ENCODE results near the gene RHOC. TPM values are rescaled to one million over a fixed set of nuclear protein-coding genes. Genes with fewer than 3 reads are reported as not detected.

RHOC gene
- total RNA-seq (2022), result 128 and 134 TPM in 2 replicates
- Bru-seq, nascent RNA, result percentile 76 among the genes with signal in this experiment
- BruChase-seq, experiment 1, labeled RNA remaining after a 2-hour chase, result percentile 80 among the genes with signal in this experiment
- percentile 93 among the genes with signal in this experiment for BruChase-seq, experiment 2, labeled RNA remaining after a 6-hour chase
- long read RNA-seq, transcript RHOC-202 (6 exons, 1,418 nt), result minor isoform, 65 of 241 reads
- long read RNA-seq, transcript RHOC-208 (5 exons, 1,355 nt), result major isoform, 145 of 241 reads
- long read RNA-seq, partial matches to known transcripts, result 20 of 241 reads
- long read RNA-seq, other reads (novel, unspliced or antisense), result 9 of 241 reads

DNA sequence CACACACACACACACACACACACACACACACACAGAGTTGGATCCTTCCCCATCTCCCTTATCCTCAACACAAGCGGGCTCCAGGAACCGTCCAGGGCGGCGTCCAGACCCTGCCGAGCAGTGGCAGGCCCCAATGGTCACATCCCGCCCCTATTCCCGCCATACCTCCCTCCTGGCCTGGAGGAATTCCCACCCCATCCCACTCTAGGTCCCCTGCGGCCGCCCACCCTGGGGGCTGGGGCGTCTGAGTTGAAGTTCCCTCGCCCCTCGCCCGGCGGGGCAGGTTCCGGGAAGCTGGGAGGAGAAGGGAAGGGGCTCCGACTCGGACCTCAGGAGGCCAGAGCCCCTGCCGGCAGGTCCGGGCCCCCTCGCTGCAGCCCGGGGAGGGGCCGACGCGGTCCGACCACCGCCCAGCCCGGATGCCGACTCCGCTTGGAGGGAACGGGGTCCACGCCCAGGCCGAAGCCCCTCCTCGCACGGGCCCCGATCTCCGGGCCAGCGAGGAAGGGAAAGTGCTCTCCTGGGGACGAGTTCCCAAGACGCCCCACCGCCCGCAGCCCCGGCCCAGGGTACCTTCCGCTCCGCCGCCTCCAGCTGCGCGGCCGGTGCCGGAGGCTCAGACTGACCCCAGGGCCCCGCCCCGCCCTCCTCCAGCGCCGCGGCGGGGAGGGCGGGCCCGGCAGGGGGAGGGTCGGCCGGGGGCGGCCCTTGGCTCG, at the start of gene RHOC:
TSS of gene RHOC (minus strand) at position 623 of the 716 bp plus-strand sequence. CDS start 3,328 bp downstream, outside the sequence.
- H3K36me3 Mint-ChIP-seq (ENCODE audit: insufficient read depth, unreplicated experiment), result peaks cover 41% of the 10 kb centered on the region
- intact Hi-C loops (cut with micrococcal nuclease; ENCODE audit: unreplicated experiment), result loop anchor here (1.0 to 5.0 kb wide), 5 partner anchors 7 to 316 kb away; partner anchors contain the start of genes CAPZA1, MOV10 and ST7L
- no peaks in the 10 kb centered on the region for H3K27me3 ChIP-seq (replicated peaks; ENCODE audit: control insufficient read depth, insufficient read depth, low read length)
- H3K36me3 ChIP-seq (ENCODE audit: control insufficient read depth, insufficient read depth, low read length), result no peaks in the 10 kb centered on the region
- peaks cover 32% of the 10 kb centered on the region for H3K4me1 ChIP-seq
- H3K4me3 ChIP-seq (ENCODE audit: low read depth, low read length), result peak within 1 kb of the TSS; percentile 84
- H3K27me3 Mint-ChIP-seq (ENCODE audit: insufficient read depth, unreplicated experiment), result no peaks in the 10 kb centered on the region
- no peaks in the 10 kb centered on the region for H3K9me3 ChIP-seq
- POLR2A ChIA-PET, result no interaction called here
- TF ChIP-seq, protein P1, sequence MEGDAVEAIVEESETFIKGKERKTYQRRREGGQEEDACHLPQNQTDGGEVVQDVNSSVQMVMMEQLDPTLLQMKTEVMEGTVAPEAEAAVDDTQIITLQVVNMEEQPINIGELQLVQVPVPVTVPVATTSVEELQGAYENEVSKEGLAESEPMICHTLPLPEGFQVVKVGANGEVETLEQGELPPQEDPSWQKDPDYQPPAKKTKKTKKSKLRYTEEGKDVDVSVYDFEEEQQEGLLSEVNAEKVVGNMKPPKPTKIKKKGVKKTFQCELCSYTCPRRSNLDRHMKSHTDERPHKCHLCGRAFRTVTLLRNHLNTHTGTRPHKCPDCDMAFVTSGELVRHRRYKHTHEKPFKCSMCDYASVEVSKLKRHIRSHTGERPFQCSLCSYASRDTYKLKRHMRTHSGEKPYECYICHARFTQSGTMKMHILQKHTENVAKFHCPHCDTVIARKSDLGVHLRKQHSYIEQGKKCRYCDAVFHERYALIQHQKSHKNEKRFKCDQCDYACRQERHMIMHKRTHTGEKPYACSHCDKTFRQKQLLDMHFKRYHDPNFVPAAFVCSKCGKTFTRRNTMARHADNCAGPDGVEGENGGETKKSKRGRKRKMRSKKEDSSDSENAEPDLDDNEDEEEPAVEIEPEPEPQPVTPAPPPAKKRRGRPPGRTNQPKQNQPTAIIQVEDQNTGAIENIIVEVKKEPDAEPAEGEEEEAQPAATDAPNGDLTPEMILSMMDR (IDR thresholded peaks at IDR 0.05; ENCODE audit: insufficient read depth in 1 of 2, low read depth in 1 of 2, low read length in 1 of 2, severe bottlenecking in 1 of 2, unreplicated experiment in 1 of 2), result no peak
- no TSS peak for BruUV-seq (replicated peaks)
- H3K4me3 Mint-ChIP-seq (ENCODE audit: unreplicated experiment), result peak within 1 kb of the TSS; percentile 88
- peak in 1 of 2 experiments; percentile 77 for DNase-seq
- H3K9me3 Mint-ChIP-seq (ENCODE audit: unreplicated experiment), result no peaks in the 10 kb centered on the region
- CTCF ChIA-PET, result interaction anchor here (1.6 kb wide), 1 partner anchor 8 kb away, joined by 10 read pairs; no protein-coding TSS in a partner anchor
- peak within 1 kb of the TSS; percentile 69 for H3K27ac Mint-ChIP-seq (ENCODE audit: unreplicated experiment)
- H3K4me1 Mint-ChIP-seq (ENCODE audit: low read depth, unreplicated experiment), result peaks cover 15% of the 10 kb centered on the region

DNA sequence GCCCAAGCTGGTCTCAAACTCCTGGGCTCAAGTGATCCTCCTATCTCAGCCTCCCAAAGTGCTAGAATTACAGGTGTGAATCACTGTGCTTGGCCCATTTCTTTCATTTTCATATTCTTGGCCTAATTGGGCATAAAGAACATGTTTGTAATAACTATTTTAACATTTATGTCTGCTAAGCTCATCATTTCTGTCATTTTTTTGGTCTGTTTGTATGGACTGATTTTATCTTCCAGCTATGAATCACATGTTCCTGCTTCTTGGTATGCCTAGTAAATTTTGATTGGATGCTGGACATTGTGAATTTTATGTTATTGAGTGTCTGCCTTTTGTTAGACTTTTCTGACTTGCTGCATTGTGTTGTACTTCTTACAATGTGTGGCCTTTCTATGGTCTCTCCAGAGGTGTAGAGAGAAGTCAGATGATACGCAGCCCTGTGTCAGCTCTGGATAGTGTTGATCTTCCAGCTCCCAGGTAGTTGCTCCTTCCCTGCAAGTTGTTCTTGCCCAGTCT, 47.2 kb upstream of the RHOC start:
- no peaks in the 10 kb centered on the region for H3K36me3 Mint-ChIP-seq (ENCODE audit: insufficient read depth, unreplicated experiment)
- ChIA-PET POLR2A (interaction anchor here (0.5 kb wide), 1 partner anchor 336 kb away, joined by 4 read pairs; no protein-coding TSS in a partner anchor), CTCF (no interaction called here)
- no peak overlapping the region for H3K27ac Mint-ChIP-seq (ENCODE audit: unreplicated experiment)
- intact Hi-C loops (cut with micrococcal nuclease; ENCODE audit: unreplicated experiment), result no loop called here
- H3K4me1 Mint-ChIP-seq (ENCODE audit: low read depth, unreplicated experiment), result peaks cover 7% of the 10 kb centered on the region
- Histone ChIP-seq H3K4me1 (no peaks in the 10 kb centered on the region), H3K4me3 (ENCODE audit: low read depth, low read length) (no peak overlapping the region), H3K36me3 (ENCODE audit: control insufficient read depth, insufficient read depth, low read length) (no peaks in the 10 kb centered on the region), H3K9me3 (no peaks in the 10 kb centered on the region), H3K27me3 (replicated peaks; ENCODE audit: control insufficient read depth, insufficient read depth, low read length) (no peaks in the 10 kb centered on the region)
- peaks cover 11% of the 10 kb centered on the region for H3K9me3 Mint-ChIP-seq (ENCODE audit: unreplicated experiment)
- TF ChIP-seq, protein P1 (IDR thresholded peaks at IDR 0.05; ENCODE audit: insufficient read depth in 1 of 2, low read depth in 1 of 2, low read length in 1 of 2, severe bottlenecking in 1 of 2, unreplicated experiment in 1 of 2), result no peak
- no peaks in the 10 kb centered on the region for H3K27me3 Mint-ChIP-seq (ENCODE audit: insufficient read depth, unreplicated experiment)
- no TSS peak for BruUV-seq (replicated peaks)
- no peak overlapping the region for H3K4me3 Mint-ChIP-seq (ENCODE audit: unreplicated experiment)
- DNase-seq, result no peak

DNA sequence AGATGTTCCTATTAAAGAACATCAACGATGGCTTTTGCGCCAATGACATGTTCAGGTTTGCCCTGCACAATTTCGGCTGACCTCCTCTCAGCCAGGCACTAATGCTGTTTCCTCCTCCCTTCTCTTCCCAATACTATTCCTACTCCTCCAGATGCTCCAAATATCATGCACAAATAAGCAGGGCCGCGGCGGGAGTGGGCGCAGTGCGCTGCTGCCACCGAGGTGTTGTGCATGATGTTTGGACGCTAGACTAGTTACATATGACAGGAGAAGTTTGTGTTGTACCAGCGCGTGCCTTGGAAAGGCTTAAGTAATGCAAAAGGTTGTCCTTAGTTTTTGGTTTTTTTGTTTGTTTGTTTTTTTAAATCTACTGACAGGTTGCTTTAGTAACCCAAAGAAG, 41.5 kb upstream of the RHOC start:
- Histone ChIP-seq H3K4me3 (ENCODE audit: low read depth, low read length) (no peak overlapping the region), H3K9me3 (no peaks in the 10 kb centered on the region)
- H3K9me3 Mint-ChIP-seq (ENCODE audit: unreplicated experiment), result peaks cover 2% of the 10 kb centered on the region

More for the DNA sequence above, 41.5 kb upstream of the RHOC start:
- H3K4me1 Mint-ChIP-seq (ENCODE audit: low read depth, unreplicated experiment), result no peaks in the 10 kb centered on the region
- ChIA-PET POLR2A (no interaction called here), CTCF (interaction anchor here (1.2 kb wide), 1 partner anchor 295 kb away, joined by 3 read pairs; no protein-coding TSS in a partner anchor)
- H3K27me3 Mint-ChIP-seq (ENCODE audit: insufficient read depth, unreplicated experiment), result no peaks in the 10 kb centered on the region
- TF ChIP-seq, protein P1 (IDR thresholded peaks at IDR 0.05; ENCODE audit: insufficient read depth in 1 of 2, low read depth in 1 of 2, low read length in 1 of 2, severe bottlenecking in 1 of 2, unreplicated experiment in 1 of 2), result no peak
- intact Hi-C loops (cut with micrococcal nuclease; ENCODE audit: unreplicated experiment), result no loop called here
- BruUV-seq (replicated peaks), result no TSS peak
- H3K4me1 ChIP-seq, result no peaks in the 10 kb centered on the region
- DNase-seq, result no peak
- H3K4me3 Mint-ChIP-seq (ENCODE audit: unreplicated experiment), result no peak overlapping the region
- H3K36me3 Mint-ChIP-seq (ENCODE audit: insufficient read depth, unreplicated experiment), result no peaks in the 10 kb centered on the region
- H3K27me3 ChIP-seq (replicated peaks; ENCODE audit: control insufficient read depth, insufficient read depth, low read length), result no peaks in the 10 kb centered on the region
- H3K36me3 ChIP-seq (ENCODE audit: control insufficient read depth, insufficient read depth, low read length), result no peaks in the 10 kb centered on the region
- H3K27ac Mint-ChIP-seq (ENCODE audit: unreplicated experiment), result no peak overlapping the region
